Activated T-cell treated with anti-CD3 and anti-CD28 coated beads, Interleukin-2, amount 50 U/mL, for 72 hours (primary cell): ENCODE measurements around the gene RTL10. TPM values are rescaled to one million over a fixed set of nuclear protein-coding genes. Genes with fewer than 3 reads are reported as not detected.
"Not testable (repeated sequence)": the region's sequence is repeated elsewhere in the genome, so short reads cannot be mapped to it uniquely, and the experiment has no call there.

Experiments
- ATAC-seq, 2 donors: fragments of 150-1000 bp; cut with Tn5 transposase; replicated peaks in 1 of 2; 2 replicates each; pipeline ENCODE4 v1.10.0; 2021; ENCODE audit warnings: moderate library complexity in 2 of 2, mild to moderate bottlenecking in 1 of 2
- DNase-seq, 2 donors: peaks; one replicate each; pipeline ENCODE4 v3.0.0; 2021 to 2022; ENCODE audit warnings: mixed read lengths in 1 of 2
- H3K27ac Mint-ChIP-seq: one replicate; pipeline ENCODE4 v1.8.0; 2022; ENCODE audit warnings: mild to moderate bottlenecking, moderate library complexity, mixed read lengths
- H3K27me3 Mint-ChIP-seq: one replicate; pipeline ENCODE4 v1.8.0; 2022; ENCODE audit warnings: low read depth, mixed read lengths
- H3K36me3 Mint-ChIP-seq, 2 donors: one replicate each; pipeline ENCODE4 v1.8.0; 2022; ENCODE audit warnings: mixed read lengths in 2 of 2, mild to moderate bottlenecking in 1 of 2; ENCODE audit not compliant: insufficient read depth in 2 of 2
- H3K4me1 Mint-ChIP-seq: one replicate; pipeline ENCODE4 v1.8.0; 2022; ENCODE audit warnings: low read depth, mixed read lengths
- H3K4me3 Mint-ChIP-seq, 2 donors: one replicate each; pipeline ENCODE4 v1.8.0; 2022; ENCODE audit warnings: mild to moderate bottlenecking in 2 of 2, mixed read lengths in 2 of 2, moderate library complexity in 2 of 2
- H3K9me3 Mint-ChIP-seq, 2 donors: one replicate each; pipeline ENCODE4 v1.8.0; 2022; ENCODE audit warnings: mixed read lengths in 2 of 2
- total RNA-seq, 2 donors: library from RNA; stranded (reverse); gene quantifications; one replicate each; pipeline ENCODE4 v1.2.3, GENCODE V29; 2022

The RTL10 gene
- total RNA-seq, 2 donors from 2014 or later = 15.0 to 16.3 TPM

DNA sequence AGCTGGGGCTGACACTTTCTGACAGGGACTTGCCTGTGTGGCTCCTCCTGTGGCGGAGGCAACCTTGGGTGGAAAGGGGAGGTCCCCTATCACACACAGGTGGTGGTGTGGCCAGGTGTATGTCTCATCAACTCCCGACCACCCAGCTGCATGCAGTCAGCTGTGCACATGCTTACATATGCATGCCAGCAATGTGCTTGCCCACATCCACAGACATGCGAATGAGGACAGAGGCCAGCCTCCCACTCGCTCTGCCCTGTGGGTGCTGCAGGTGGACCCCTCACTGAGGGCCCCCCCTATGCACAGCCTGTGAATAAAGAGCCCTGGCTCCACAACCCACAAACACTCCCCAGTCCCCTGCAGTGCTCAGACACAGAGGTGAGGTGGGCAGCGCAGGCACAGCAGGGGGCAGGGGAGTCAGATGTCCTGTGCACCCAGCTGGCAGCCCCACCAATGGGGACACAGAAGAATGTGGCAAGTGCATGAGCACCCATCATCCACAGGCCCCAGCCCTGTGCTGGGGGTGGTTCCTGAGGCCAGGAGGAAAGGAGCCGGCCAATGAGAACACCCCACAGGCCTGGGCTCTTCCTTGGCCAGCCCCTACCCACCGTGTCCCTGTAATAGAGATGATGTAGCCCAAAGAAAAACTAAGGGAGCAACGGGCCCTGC, 9.5 kb downstream of the RTL10 start:
- ATAC-seq (peak; percentile 14 to 28), DNase-seq (no peak)
- Mint-ChIP-seq H3K27me3 (no peaks in the 10 kb centered on the region), H3K9me3 (no peaks in the 10 kb centered on the region), H3K4me3 (no peak overlapping the region), H3K36me3 (peaks cover 0 to 6% of the 10 kb centered on the region in 2 donors), H3K27ac (no peak overlapping the region), H3K4me1 (peaks cover 35% of the 10 kb centered on the region)

GRCh38 chr22:19844377-19845053, 10.2 kb downstream of the RTL10 start:
- Mint-ChIP-seq H3K4me1 (peaks cover 29% of the 10 kb centered on the region), H3K9me3 (no peaks in the 10 kb centered on the region), H3K36me3 (peaks cover 0 to 6% of the 10 kb centered on the region in 2 donors), H3K4me3 (peak overlapping the region; percentile 39 to 53), H3K27me3 (no peaks in the 10 kb centered on the region), H3K27ac (no peak overlapping the region)
- DNase-seq = no peak
- peak; percentile 36 to 37 for ATAC-seq

GRCh38 chr22:19843857-19844376, 10.8 kb downstream of the RTL10 start:
- peaks cover 0 to 6% of the 10 kb centered on the region in 2 donors for H3K36me3 Mint-ChIP-seq
- no peak overlapping the region for H3K27ac Mint-ChIP-seq
- peak in 1 of 2 donors; percentile 16 for ATAC-seq
- peaks cover 23% of the 10 kb centered on the region for H3K4me1 Mint-ChIP-seq
- no peak for DNase-seq
- no peaks in the 10 kb centered on the region for H3K9me3 Mint-ChIP-seq
- H3K27me3 Mint-ChIP-seq = no peaks in the 10 kb centered on the region
- no peak overlapping the region for H3K4me3 Mint-ChIP-seq

- H3K27ac Mint-ChIP-seq = no peak overlapping the region
Observed at GRCh38 chr22:19843107-19843856, 11.4 kb downstream of the RTL10 start.

GRCh38 chr22:19842393-19843106, 12.1 kb downstream of the RTL10 start:
- no peaks in the 10 kb centered on the region for H3K27me3 Mint-ChIP-seq
- H3K36me3 Mint-ChIP-seq = peaks cover 0 to 2% of the 10 kb centered on the region in 2 donors
- no peak for DNase-seq
- no peak overlapping the region for H3K27ac Mint-ChIP-seq
- H3K9me3 Mint-ChIP-seq = no peaks in the 10 kb centered on the region
- H3K4me1 Mint-ChIP-seq = peaks cover 19% of the 10 kb centered on the region
- H3K4me3 Mint-ChIP-seq = no peak overlapping the region
- ATAC-seq = no peak

More at GRCh38 chr22:19843107-19843856, 11.4 kb downstream of the RTL10 start:
- H3K36me3 Mint-ChIP-seq = peaks cover 0 to 6% of the 10 kb centered on the region in 2 donors
- H3K27me3 Mint-ChIP-seq = no peaks in the 10 kb centered on the region
- H3K4me1 Mint-ChIP-seq = peaks cover 19% of the 10 kb centered on the region
- H3K9me3 Mint-ChIP-seq = no peaks in the 10 kb centered on the region
- ATAC-seq = no peak
- DNase-seq = no peak
- no peak overlapping the region for H3K4me3 Mint-ChIP-seq

GRCh38 chr22:19841641-19842392, 12.9 kb downstream of the RTL10 start:
- Mint-ChIP-seq H3K27ac (no peak overlapping the region), H3K4me1 (peaks cover 19% of the 10 kb centered on the region), H3K9me3 (no peaks in the 10 kb centered on the region), H3K27me3 (no peaks in the 10 kb centered on the region), H3K36me3 (no peaks in the 10 kb centered on the region), H3K4me3 (no peak overlapping the region)
- ATAC-seq (peak in 1 of 2 donors; percentile 14), DNase-seq (no peak)

DNA sequence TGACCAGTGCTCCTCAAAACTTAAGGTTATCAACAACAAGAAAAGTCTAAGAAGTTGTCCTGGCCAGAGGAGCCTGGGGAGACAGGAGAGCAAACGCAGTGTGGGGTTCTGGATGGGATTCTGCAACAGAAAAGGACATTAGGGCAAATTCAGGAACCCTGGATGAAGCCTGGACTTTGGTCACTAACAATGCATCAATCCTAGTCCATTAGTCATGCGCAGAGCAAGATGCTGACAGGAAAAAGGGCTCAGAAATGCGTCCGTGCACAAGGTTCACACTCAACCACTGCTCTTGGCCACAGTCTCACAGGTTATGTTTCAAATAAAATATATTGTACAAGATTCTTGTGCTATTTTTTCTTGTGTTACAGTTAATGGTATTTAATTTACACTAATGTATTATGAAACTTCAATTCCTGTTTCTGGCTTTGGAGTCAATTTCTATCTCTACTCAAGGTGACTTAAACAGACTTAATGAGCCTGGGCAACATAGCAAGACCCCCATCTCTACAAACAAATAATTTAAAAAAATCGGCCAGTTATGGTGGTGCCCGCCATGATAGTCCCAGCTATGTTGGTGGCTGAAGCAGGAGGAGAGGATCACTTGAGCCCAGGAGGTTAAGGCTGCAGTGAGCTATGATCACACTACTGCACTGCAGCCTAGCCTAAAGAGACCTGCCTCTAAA, 13.6 kb downstream of the RTL10 start:
- ATAC-seq (no peak), DNase-seq (no peak)
- H3K27ac Mint-ChIP-seq = no peak overlapping the region
- H3K27me3 Mint-ChIP-seq = no peaks in the 10 kb centered on the region
- H3K36me3 Mint-ChIP-seq = no peaks in the 10 kb centered on the region
- H3K4me1 Mint-ChIP-seq = peaks cover 19% of the 10 kb centered on the region
- no peaks in the 10 kb centered on the region for H3K9me3 Mint-ChIP-seq
- no peak overlapping the region for H3K4me3 Mint-ChIP-seq

DNA sequence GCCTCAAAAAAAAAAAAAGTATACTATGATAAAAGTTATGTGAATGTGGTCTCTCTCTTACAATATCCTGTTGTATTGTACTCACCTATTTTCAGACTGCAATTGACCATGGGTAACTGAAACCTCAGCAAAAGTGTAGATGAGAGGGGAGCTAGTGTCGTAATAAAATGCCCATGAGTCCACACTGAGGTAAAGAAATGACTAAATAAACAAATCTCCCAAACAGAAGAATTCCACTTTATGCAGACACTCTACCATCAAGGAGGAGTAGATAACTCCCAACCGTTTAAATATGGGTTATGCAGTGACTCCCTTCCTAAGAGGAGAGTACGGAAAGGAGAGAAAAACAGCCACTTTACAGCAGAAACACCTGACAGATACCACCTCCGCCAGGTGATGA, 14.6 kb downstream of the RTL10 start:
- Mint-ChIP-seq H3K4me1 (peaks cover 13% of the 10 kb centered on the region), H3K27me3 (no peaks in the 10 kb centered on the region), H3K27ac (no peak overlapping the region), H3K4me3 (no peak overlapping the region), H3K36me3 (no peaks in the 10 kb centered on the region), H3K9me3 (no peaks in the 10 kb centered on the region)
- DNase-seq (no peak), ATAC-seq (no peak)

DNA sequence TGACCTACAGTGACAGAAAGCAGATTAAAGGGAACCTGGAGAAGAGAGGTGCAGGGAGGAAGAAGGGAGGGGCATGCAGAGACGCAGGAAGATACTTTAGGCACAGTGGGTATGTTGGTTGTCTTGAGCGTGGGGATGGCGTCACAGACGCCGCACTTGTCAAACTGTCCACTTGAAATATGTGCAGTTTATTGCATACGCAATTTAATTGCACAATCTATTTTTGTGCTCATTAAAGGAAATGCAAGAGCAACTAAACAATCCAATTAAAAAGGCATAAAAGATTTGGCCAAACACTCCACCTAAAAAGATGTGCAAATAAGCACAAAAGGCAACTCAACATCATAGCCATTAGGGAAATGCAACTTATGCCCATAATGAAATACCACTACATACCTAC, 16.8 kb downstream of the RTL10 start:
- Mint-ChIP-seq H3K36me3 (no peaks in the 10 kb centered on the region), H3K27ac (no peak overlapping the region), H3K4me1 (peaks cover 9% of the 10 kb centered on the region), H3K4me3 (no peak overlapping the region), H3K9me3 (no peaks in the 10 kb centered on the region), H3K27me3 (no peaks in the 10 kb centered on the region)
- ATAC-seq (no peak), DNase-seq (no peak)

GRCh38 chr22:19836512-19836911, 18.2 kb downstream of the RTL10 start:
- ATAC-seq (no peak), DNase-seq (no peak)
- H3K27ac Mint-ChIP-seq = no peak overlapping the region
- H3K4me3 Mint-ChIP-seq = no peak overlapping the region
- no peaks in the 10 kb centered on the region for H3K9me3 Mint-ChIP-seq
- H3K4me1 Mint-ChIP-seq = peaks cover 9% of the 10 kb centered on the region
- H3K36me3 Mint-ChIP-seq = no peaks in the 10 kb centered on the region
- H3K27me3 Mint-ChIP-seq = no peaks in the 10 kb centered on the region

DNA sequence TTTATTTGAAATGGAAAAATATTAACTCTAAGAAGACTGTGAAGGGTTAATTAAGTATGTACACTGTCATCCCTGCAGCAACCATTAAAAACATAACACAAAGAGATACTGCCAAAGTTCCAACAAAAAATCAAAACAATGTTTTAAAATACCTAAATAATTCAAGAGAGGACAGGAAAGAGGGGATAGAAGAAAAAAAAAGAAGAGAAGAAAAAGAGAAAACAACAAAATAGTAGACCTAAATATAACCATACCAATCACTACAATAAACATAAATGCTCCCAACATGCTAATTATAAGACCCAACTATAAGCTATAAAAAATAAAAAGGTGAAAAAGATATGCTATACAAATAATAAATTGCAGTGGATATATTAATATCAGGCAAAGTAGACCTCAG, 20.1 kb downstream of the RTL10 start:
- ATAC-seq = no peak
- Mint-ChIP-seq H3K4me3 (no peak overlapping the region), H3K27ac (no peak overlapping the region), H3K36me3 (no peaks in the 10 kb centered on the region), H3K27me3 (no peaks in the 10 kb centered on the region), H3K4me1 (peaks cover 9% of the 10 kb centered on the region), H3K9me3 (no peaks in the 10 kb centered on the region)
- no peak for DNase-seq

DNA sequence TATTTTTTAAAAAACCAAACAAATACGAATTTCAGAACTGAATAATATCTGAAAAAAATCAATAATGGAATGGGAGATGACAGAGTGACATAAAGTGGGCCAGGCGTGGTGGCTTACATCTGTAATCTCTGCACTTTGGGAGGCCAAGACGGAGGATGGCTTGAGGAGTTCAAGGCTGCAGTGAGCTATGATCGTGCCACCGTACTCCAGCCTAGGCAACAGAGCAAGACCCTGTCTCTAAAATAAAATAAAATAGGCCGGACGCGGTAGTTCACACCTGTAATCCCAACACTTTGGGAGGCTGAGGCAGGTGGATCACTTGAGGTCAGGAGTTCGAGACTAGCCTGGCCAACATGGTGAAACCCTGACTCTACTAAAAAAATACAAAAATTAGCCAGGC, 21.3 kb downstream of the RTL10 start:
- not testable (repeated sequence) for H3K27ac Mint-ChIP-seq, H3K27me3 Mint-ChIP-seq, H3K4me1 Mint-ChIP-seq, ATAC-seq, H3K36me3 Mint-ChIP-seq, H3K9me3 Mint-ChIP-seq, DNase-seq, H3K4me3 Mint-ChIP-seq
